SIG-M5 treated with dmso at 0.1 percent for 504 hours (cell line): ENCODE data around the gene BCO2.

ENCODE experiments used
- DNase-seq: peaks from one replicate; lab custom pipeline; 2025; ENCODE audit not compliant: unreplicated experiment; lab: John Stamatoyannopoulos, UW

BCO2 gene

DNA sequence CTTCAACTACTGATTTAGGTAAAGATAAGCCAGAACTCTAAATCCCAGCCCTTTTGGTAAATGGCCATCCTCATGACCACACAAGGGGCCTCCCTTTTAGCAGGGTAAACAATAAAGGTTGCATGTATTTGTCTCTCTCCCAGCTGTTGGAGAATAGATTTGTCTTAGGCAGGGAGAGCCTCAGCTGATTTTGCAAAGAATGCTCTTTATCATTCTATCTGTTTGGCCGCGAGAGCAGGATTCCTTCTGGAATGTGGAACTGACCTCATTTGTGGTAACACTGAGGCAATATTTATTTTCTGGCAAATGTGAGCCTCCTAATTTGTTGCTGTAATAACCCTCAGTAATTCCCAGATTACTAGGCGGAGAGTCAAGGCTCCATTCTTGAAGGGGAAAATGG lies 66.2 kb downstream of the BCO2 start:
- DNase-seq: no peak

DNA sequence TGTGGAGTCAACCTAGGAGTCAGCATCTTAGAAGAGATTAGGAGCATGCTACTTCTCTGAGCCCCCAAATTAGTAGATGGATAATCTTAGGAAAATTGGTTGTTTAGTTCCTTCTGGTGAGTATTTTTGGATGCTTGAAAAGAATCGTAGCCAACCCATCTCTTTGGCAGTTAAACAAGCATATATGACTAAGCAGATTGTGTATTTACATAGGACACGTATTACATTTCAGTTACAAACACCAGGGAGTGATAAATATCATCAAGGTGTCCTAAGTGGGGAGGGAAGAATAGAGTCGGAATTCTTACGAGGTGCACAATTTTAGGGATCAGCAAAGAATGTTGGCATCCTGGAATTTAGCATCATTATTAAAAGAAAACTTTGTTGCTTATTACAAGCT lies 71.9 kb downstream of the BCO2 start:
- no peak for DNase-seq

DNA sequence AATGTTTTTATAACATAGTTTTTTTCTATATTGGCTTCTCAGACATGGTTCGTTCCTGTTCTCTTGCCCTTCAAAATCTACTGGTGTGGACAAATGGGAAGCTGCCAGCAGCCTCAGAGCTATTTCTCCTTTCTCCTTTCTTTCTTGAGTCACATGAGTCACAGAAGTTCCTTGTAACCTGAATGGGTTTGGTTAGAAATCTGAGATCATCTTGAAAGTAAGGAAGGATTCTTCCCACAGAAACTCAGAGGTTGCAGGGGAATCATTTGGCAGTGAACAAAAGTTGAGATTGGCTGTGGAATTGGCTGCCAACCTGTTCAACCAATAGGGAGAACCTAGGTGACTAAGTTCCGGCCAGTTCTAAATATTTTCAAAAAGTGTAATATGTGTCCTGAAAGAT lies 72.9 kb downstream of the BCO2 start:
- DNase-seq: peak; percentile 1

DNA sequence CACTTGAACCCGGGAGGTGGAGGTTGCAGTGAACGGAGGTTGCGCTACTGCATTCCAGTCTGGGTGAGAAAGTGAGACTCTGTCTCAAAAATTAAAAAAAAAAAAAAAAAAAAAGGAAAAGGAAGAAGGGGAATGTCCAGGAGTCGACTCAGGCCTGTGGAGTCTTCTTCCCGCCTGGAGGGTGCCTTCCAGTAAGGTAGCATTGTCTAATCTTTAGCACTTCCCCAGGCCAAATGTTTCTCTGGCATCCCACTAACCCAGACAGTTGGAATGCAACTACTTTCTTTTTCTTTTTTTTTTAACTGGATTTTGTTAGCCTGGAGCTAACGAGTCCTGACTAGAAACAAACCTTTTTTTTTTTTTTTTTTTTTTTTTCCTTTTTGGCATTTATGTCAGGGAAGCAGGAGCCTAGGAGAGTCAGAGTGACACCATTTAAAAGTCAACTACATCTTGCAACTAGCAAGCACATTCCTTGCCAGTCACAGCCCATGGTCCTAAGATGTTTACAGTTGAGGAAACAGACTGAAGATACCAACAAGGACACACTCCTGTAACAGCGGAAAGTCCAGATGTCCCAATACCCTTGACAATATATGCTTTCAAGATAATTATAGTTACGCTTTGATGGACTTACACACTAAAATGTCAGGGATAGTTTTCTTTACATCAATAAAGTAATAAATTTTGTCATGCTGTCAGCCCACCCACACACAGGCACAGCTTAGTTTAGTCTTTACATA lies 74.7 kb downstream of the BCO2 start:
- no peak for DNase-seq

DNA sequence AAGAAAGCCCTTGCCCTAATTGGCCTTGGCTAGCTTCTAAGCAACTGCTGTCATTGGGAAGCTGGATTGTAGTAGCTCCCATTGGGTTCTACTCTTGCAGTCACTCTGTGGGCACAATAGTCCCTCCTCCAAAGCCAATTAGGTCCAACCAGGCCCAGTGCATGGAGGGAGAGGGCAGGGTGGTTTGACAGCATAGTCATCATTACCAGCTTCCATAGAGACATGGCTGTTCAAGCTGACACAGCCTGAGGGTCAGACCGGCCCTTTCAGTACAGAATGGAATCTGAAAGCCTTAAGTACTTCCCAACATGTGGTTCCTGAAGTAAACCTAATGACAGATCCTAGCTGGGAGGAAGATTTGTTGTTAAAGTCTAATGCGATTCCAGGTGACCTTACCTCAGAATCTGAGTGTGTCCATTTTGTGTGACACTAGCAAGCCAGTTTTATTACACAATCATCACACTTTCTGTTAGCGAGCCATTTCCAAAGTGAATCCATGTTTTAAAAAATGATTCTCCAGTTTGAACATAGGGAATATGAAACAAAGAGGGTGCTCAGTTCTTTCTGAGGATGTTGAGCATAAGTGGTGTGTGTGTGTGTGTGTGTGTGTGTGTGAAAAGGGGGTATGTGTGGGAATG lies 78.4 kb downstream of the BCO2 start:
- no peak for DNase-seq

DNA sequence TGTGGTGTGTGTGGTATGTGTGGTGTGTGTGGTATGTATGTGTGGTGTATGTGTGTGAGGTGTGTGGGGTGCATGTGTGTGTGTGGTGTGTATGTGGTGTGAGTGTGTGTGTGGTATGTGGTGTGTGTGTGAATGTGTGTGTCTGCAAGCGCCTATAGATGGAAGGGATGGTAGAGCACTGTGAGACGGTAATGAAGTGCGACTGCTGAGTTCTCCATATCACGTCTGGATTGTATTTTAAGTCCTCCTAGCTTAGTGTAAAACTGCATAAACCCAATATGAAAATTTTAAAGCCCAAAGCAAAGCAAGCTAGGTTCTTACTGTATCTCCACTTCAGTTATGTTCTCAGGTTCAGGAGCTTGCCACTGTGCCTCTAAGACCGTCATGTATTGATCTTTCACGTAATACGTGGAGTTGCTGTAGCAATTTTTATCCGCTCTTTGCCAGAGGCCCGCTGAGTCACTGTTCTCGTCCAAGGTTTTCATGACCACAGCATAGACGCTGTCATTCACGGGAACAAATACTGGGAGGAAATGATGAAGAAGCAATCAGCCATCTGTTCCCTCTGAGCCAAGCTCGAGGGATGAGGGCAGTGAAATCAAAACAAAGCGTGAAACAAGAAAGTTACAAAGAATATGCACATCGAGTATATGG lies 79.9 kb downstream of the BCO2 start:
- peak; percentile 1 for DNase-seq

DNA sequence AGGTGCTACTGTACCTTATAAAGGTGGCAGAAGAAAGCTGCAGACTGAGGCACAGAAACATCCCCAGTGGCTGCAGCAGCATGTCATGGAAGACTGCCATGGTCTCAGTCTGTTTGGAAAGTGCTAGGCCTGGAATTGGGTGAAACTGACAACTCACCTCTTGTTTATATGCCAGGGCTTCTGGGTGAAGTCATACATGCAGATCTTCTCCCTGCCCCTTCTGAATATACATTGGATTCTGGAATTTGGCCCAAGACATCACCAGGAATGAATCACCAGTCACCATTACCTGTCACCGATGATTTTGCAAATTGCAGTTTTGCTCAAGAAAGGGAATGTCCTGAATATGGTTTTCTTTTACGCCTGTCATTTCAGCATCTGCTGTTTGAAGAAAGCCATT lies 85.2 kb downstream of the BCO2 start, which contains the start of gene PLET1:
PLET1 (minus strand) TSS at position 371 of the 400 bp plus-strand sequence; CDS start at position 100, 271 bp downstream.
- no peak for DNase-seq

DNA sequence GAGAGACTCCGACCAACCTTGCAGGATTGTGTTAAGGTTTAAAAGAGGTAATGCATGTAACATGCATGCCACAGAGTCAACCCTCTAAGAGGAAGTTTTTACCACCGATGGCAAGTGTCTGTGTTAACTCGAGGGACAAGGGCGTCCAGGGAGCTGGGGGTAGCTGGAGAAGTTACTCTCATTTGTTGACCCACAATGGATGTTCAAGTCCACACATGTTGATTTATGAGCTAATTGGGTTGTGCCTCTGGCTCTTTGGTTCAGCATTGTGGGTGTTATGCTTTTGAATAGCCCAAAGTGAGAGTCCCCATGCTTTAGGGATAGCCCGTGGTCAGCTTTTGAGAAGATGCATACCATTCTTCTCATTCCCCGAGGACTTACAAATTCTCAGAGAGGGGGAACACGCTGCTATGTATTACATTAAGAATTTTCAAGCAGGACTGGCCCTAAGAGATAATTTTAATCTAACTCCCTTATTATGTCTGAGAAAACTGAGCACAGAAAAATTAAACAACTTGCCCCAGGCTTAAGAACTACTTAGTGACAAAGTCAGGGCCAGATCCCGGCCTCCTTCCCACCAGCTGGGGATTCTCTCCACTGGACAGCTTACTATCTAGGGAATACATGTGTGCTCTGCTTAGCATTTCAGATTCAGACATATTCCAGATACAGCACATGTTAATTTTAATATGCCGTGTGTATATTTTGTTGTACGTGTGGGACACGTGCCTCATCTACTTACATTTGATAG lies 90.5 kb downstream of the BCO2 start:
- DNase-seq: no peak

DNA sequence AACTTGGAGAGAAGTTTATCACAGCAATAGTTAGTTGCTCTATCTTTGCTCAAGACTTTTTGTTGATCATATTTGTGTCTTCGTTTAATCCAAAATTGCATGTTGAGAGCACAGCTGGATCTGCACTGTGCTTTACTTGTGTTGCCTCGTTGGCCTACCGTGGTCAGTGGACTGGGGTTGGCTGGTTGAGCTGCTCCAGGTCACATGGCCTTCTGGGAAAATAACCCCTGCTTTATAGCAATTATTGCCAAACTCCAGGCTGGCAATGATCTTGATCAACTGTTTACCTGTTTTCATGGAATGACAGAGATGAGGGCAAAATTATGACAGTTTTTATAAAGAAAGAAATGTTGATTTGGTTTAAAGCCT lies 91.1 kb downstream of the BCO2 start:
- no peak for DNase-seq

DNA sequence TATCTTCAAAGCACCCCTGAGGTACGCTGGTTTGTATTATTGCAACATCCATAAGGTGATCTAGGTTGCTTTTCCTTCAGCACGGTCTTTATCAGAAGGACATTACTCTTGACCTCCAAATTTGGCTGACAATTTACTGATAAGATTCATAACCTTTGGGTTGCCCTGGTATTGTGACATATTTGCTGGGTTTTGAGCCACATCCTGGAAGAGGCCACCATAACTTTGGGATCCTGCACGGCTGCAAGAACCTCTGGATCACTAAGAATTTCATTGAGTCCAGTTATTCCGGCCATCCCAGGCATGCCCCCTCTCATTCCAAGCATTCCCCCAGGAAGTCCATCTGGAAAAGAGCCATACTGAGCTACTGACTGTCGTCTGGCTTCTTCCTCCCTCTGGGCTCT lies 91.9 kb downstream of the BCO2 start:
- no peak for DNase-seq

DNA sequence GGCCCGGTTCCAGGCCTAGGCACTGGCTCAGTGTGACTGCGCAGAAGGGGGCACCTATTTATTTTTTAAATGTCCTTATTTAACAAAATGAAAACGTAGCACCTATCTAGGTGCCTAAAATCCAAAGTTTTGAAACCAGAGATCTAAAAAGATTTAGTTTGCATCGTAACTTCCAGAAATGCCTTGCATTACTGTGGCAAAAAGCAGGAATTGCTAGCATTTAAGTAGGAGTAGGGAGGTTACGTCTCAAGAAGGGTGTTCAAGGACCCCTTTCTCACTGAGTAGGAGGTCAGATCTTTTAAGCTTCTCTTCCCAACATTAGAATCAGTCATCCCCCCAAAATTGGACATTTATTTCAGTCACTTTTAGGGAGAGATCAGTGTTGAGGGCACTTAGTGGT lies 93.1 kb downstream of the BCO2 start:
- no peak for DNase-seq
